Inferior parietal cortex (tissue), 1 donor: ENCODE results near the gene MYO1D.

ENCODE experiments used
- DNase-seq: peaks from one replicate; pipeline ENCODE4 v3.0.0-alpha.2; 2016; ENCODE audit errors: extremely low spot score

MYO1D gene

GRCh38 chr17:32569171-32570080, 307.5 kb downstream of the MYO1D start:
- no peak for DNase-seq

- DNase-seq: no peak
Observed at GRCh38 chr17:32568705-32569104, 308.2 kb downstream of the MYO1D start.

- no peak for DNase-seq
Observed at GRCh38 chr17:32567511-32567910, 309.4 kb downstream of the MYO1D start.

GRCh38 chr17:32567086-32567485, 309.8 kb downstream of the MYO1D start:
- no peak for DNase-seq

GRCh38 chr17:32566303-32566702, 310.6 kb downstream of the MYO1D start:
- DNase-seq: no peak

- no peak for DNase-seq
Observed at GRCh38 chr17:32565401-32565800, 311.5 kb downstream of the MYO1D start.

- DNase-seq: no peak
Observed at GRCh38 chr17:32564325-32564724, 312.6 kb downstream of the MYO1D start.

GRCh38 chr17:32563583-32563982, 313.3 kb downstream of the MYO1D start:
- no peak for DNase-seq

- DNase-seq: no peak
Observed at GRCh38 chr17:32558997-32559650, 317.8 kb downstream of the MYO1D start.

- DNase-seq: no peak
Observed at GRCh38 chr17:32558326-32558955, 318.5 kb downstream of the MYO1D start.

GRCh38 chr17:32555611-32556310, 321.2 kb downstream of the MYO1D start:
- DNase-seq: no peak

GRCh38 chr17:32553168-32553567, 323.8 kb downstream of the MYO1D start:
- no peak for DNase-seq

- DNase-seq: no peak
Observed at GRCh38 chr17:32552280-32552679, 324.6 kb downstream of the MYO1D start.

- no peak for DNase-seq
Observed at GRCh38 chr17:32551186-32551955, 325.6 kb downstream of the MYO1D start.

GRCh38 chr17:32549559-32549958, 327.4 kb downstream of the MYO1D start:
- no peak for DNase-seq

GRCh38 chr17:32546031-32546444, 330.9 kb downstream of the MYO1D start:
- DNase-seq: peak; percentile 74

- no peak for DNase-seq
Observed at GRCh38 chr17:32542186-32542585, 334.7 kb downstream of the MYO1D start.

GRCh38 chr17:32541640-32542039, 335.3 kb downstream of the MYO1D start:
- DNase-seq: no peak

GRCh38 chr17:32536736-32537643, 339.9 kb downstream of the MYO1D start:
- no peak for DNase-seq

GRCh38 chr17:32533296-32533695, 343.6 kb downstream of the MYO1D start:
- DNase-seq: no peak
